PC-9 (cell line): ENCODE data around the gene EVC. TPM values are rescaled to one million over a fixed set of nuclear protein-coding genes. Genes with fewer than 3 reads are reported as not detected.
A peak's percentile ranks its signal among the peaks of the same experiment; 100 is the strongest.

Experiments used
- BruUV-seq: library from RNA; stranded (reverse); fragments of 400-500 nt; replicated peaks from 2 replicates; lab custom pipeline; 2021; lab: Mats Ljungman, UMichigan
- CTCF ChIA-PET: fragments of 300-600 bp; sonication (Branson Sonifier 250); formaldehyde crosslinking; loops from one replicate; lab custom pipeline; 2022; ENCODE audit warnings: antibody characterized with exemption; lab: Charles Lee
- POLR2A ChIA-PET: fragments of 300-600 bp; sonication (Branson Sonifier 250); formaldehyde crosslinking; loops from one replicate; lab custom pipeline; 2022; ENCODE audit warnings: antibody characterized with exemption; ENCODE audit not compliant: unreplicated experiment; lab: Charles Lee
- DNase-seq, 2 experiments: peaks; one replicate each; pipeline versions ENCODE4 v3.0.0 to v3.0.0-alpha.2; 2015 to 2022; ENCODE audit warnings: mixed read lengths in 1 of 2
- H2AFZ ChIP-seq: fragments of 200-600 bp; sonication (generic); 2 replicates; pipeline ENCODE4 v1.8.1; 2017; ENCODE audit warnings: antibody characterized with exemption
- H3F3A ChIP-seq: fragments of 200-600 bp; sonication (generic); 2 replicates; pipeline ENCODE4 v1.8.1; 2017; ENCODE audit warnings: antibody characterized with exemption, mild to moderate bottlenecking, low read depth; ENCODE audit not compliant: insufficient read depth
- H3K27ac ChIP-seq: fragments of 200-600 bp; sonication (generic); 2 replicates; pipeline ENCODE4 v1.6.1; 2016; ENCODE audit warnings: mixed run types
- H3K27me3 ChIP-seq: fragments of 200-600 bp; sonication (generic); 2 replicates; pipeline ENCODE4 v1.6.1; 2016; ENCODE audit warnings: low read depth, mixed run types; ENCODE audit not compliant: insufficient read depth
- H3K36me3 ChIP-seq: fragments of 200-600 bp; sonication (generic); 2 replicates; pipeline ENCODE4 v1.6.1; 2016; ENCODE audit warnings: low read depth, mixed run types
- H3K4me1 ChIP-seq: fragments of 200-600 bp; sonication (generic); replicated peaks from 2 replicates; pipeline ENCODE4 v1.6.1; 2016; ENCODE audit warnings: mixed run types; ENCODE audit not compliant: insufficient read depth
- H3K4me2 ChIP-seq: fragments of 200-600 bp; sonication (generic); 2 replicates; pipeline ENCODE4 v1.6.1; 2017; ENCODE audit warnings: mixed run types
- H3K4me3 ChIP-seq: fragments of 200-600 bp; sonication (generic); 2 replicates; pipeline ENCODE4 v1.6.1; 2016; ENCODE audit warnings: mixed run types
- H3K79me2 ChIP-seq: fragments of 200-600 bp; sonication (generic); 2 replicates; pipeline ENCODE4 v1.6.1; 2017; ENCODE audit warnings: low read depth, mixed run types
- H3K9me2 ChIP-seq: fragments of 200-600 bp; sonication (generic); 2 replicates; pipeline ENCODE4 v1.8.1; 2017; ENCODE audit warnings: mild to moderate bottlenecking; ENCODE audit not compliant: insufficient read depth
- H3K9me3 ChIP-seq: fragments of 200-600 bp; sonication (generic); 2 replicates; pipeline ENCODE4 v1.8.1; 2016; ENCODE audit warnings: low read depth; ENCODE audit not compliant: insufficient read depth
- H4K20me1 ChIP-seq: fragments of 200-600 bp; sonication (generic); 2 replicates; pipeline ENCODE4 v1.8.1; 2017; ENCODE audit not compliant: insufficient read depth
- CTCF ChIP-seq: fragments of 200-600 bp; sonication (generic); conservative IDR thresholded peaks from 2 replicates; pipeline ENCODE4 v1.6.1; 2017; ENCODE audit warnings: mixed run types, antibody characterized with exemption, mild to moderate bottlenecking, moderate library complexity
- EZH2 ChIP-seq: fragments of 200-600 bp; sonication (generic); IDR thresholded peaks from 2 replicates; pipeline ENCODE4 v1.8.0; 2017; ENCODE audit warnings: antibody characterized with exemption, low read depth
- intact Hi-C: fragments of 100-400 bp; cut with micrococcal nuclease; formaldehyde crosslinking; loops from one replicate; pipeline ENCODE4 v1.10.0; 2022; ENCODE audit not compliant: unreplicated experiment
- total RNA-seq: library from RNA; stranded (reverse); gene quantifications from 2 replicates; pipeline ENCODE4 v1.2.3, GENCODE V29; 2021

Gene EVC
- total RNA-seq, 1 experiment from 2014 or later = 14.0 TPM

DNA sequence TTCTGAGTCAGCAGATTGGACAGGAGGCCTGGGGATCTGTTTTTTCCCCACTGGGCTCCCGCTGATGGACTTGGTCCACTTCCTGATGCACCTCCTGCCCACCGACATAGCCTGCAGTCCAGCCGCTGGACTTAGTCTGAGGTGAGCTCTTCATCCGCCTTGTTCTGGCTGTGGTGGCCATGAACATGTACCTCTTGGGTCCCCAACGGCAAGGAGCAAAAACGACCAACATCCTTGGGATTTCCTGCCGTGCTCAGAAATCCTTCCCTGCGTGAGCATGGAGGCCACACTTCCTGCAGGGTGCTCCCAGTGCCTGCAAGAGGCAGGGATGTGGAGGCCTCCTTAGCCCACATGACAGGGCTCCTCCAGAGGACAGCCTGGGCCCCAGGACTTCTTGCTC is 105.1 kb downstream of the EVC start:
- Histone ChIP-seq H3K27me3 (no peaks in the 10 kb centered on the region), H3K9me3 (no peaks in the 10 kb centered on the region), H3K4me1 (no peaks in the 10 kb centered on the region), H3K27ac (no peak overlapping the region), H3K79me2 (no peaks in the 10 kb centered on the region), H3K4me3 (no peak overlapping the region), H3K36me3 (no peaks in the 10 kb centered on the region), H3K4me2 (no peak overlapping the region), H4K20me1 (no peaks in the 10 kb centered on the region), H2AFZ (no peak overlapping the region), H3F3A (no peaks in the 10 kb centered on the region), H3K9me2 (no peaks in the 10 kb centered on the region)
- no peak for TF ChIP-seq EZH2
- no peak for TF ChIP-seq CTCF
- no peak for DNase-seq
- intact Hi-C loops = no loop called here
- CTCF ChIA-PET = no interaction called here
- POLR2A ChIA-PET = no interaction called here
- no TSS peak for BruUV-seq

DNA sequence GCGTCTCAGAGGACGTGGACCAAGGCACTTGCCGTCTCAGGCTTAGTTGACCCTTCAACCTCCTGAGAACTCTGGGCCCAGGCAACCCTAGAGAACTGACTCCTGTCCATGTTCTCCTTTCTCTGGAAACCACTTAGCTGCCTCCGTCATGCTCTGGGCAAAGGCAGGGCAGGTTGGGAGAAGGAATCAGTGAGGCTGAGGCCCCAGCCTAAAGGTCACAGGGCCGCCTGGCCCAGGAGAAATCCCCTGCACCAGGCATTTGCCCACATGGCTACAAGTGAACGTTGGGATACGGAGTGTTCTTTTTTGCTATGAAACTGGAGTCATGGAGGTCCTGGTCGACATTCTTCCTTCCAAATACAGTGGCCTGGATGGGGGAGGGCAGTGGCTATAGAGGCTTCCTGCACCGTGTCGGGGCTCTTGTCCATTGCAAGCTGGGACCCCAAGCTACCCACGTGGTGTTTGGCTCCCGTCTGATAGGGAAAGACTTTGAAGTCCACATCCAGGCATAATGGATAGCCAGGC is 105.9 kb downstream of the EVC start:
- H3K9me3 ChIP-seq = no peaks in the 10 kb centered on the region
- H3K4me1 ChIP-seq = no peaks in the 10 kb centered on the region
- BruUV-seq = no TSS peak
- H3K27ac ChIP-seq = no peak overlapping the region
- intact Hi-C loops = no loop called here
- no peaks in the 10 kb centered on the region for H3K36me3 ChIP-seq
- H3K4me3 ChIP-seq = no peak overlapping the region
- H3K9me2 ChIP-seq = no peaks in the 10 kb centered on the region
- H3K4me2 ChIP-seq = no peak overlapping the region
- H3K79me2 ChIP-seq = no peaks in the 10 kb centered on the region
- no peak overlapping the region for H2AFZ ChIP-seq
- H4K20me1 ChIP-seq = no peaks in the 10 kb centered on the region
- H3K27me3 ChIP-seq = no peaks in the 10 kb centered on the region
- H3F3A ChIP-seq = no peaks in the 10 kb centered on the region
- no peak for TF ChIP-seq EZH2
- TF ChIP-seq CTCF = no peak
- ChIA-PET POLR2A (no interaction called here), CTCF (no interaction called here)
- no peak for DNase-seq

DNA sequence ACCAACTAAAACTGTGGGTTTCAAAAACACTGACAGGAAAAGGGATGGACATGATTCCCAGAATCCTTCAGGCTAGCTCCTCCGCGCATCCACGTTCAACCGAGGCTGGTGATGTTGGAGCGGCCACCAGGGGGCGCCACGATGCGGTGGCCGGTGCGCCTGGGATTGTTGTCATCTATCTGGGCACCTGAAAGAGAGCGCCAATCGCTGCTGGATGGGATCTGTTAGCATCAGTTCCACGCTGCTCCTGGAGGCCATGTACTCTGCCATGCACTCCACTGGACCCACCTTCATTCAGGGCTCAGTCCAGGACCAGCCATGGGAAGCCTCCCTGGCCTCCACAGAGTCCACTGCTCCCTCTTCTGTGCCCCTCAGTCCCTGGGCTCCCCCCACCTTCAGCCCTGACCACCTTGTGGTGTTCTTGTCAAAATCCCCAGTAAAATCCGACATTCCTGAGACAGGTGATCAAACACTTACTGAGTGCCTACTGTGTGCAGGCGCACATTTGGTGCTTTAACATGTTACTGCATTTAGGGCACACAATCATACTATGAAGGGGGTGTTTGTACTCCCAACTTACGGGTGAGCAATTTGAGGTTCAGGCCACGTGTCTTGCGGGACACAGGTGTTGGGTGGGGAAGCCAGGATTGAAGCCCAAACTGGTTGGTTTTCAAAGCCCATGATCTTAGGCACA is 110.8 kb downstream of the EVC start:
- CTCF ChIA-PET = no interaction called here
- Histone ChIP-seq H4K20me1 (no peaks in the 10 kb centered on the region), H3K36me3 (no peaks in the 10 kb centered on the region), H3K27me3 (no peaks in the 10 kb centered on the region), H3F3A (no peaks in the 10 kb centered on the region), H3K27ac (no peak overlapping the region), H3K9me3 (no peaks in the 10 kb centered on the region), H3K9me2 (no peaks in the 10 kb centered on the region), H3K4me2 (no peak overlapping the region), H3K79me2 (no peaks in the 10 kb centered on the region), H3K4me3 (no peak overlapping the region), H3K4me1 (no peaks in the 10 kb centered on the region), H2AFZ (no peak overlapping the region)
- no peak for DNase-seq
- intact Hi-C loops = loop anchor here (10.0 kb wide), 1 partner anchor 1337 kb away; no protein-coding TSS in a partner anchor
- BruUV-seq = no TSS peak
- POLR2A ChIA-PET = no interaction called here
- TF ChIP-seq CTCF = peak; percentile 47; the same call in 1 of the 2 replicates
- TF ChIP-seq EZH2 = no peak
